Hair follicle dermal papilla cell (primary cell): Measurements from ENCODE around the gene RALGAPB. TPM values are rescaled to one million over a fixed set of nuclear protein-coding genes. Genes with fewer than 3 reads are reported as not detected.

Source experiments
- small RNA-seq: library from RNA; depleted of rRNA; stranded (forward); fragments of <200 nt; gene quantifications from one replicate; pipeline ENCODE3, GENCODE V24; 2012
- total RNA-seq: library from RNA; depleted of rRNA; stranded (reverse); fragments of >200 nt; gene quantifications from 2 replicates; pipeline ENCODE4 v1.2.3, GENCODE V29; 2012

Gene RALGAPB
- 38.1 and 46.6 TPM in 2 replicates for total RNA-seq

DNA sequence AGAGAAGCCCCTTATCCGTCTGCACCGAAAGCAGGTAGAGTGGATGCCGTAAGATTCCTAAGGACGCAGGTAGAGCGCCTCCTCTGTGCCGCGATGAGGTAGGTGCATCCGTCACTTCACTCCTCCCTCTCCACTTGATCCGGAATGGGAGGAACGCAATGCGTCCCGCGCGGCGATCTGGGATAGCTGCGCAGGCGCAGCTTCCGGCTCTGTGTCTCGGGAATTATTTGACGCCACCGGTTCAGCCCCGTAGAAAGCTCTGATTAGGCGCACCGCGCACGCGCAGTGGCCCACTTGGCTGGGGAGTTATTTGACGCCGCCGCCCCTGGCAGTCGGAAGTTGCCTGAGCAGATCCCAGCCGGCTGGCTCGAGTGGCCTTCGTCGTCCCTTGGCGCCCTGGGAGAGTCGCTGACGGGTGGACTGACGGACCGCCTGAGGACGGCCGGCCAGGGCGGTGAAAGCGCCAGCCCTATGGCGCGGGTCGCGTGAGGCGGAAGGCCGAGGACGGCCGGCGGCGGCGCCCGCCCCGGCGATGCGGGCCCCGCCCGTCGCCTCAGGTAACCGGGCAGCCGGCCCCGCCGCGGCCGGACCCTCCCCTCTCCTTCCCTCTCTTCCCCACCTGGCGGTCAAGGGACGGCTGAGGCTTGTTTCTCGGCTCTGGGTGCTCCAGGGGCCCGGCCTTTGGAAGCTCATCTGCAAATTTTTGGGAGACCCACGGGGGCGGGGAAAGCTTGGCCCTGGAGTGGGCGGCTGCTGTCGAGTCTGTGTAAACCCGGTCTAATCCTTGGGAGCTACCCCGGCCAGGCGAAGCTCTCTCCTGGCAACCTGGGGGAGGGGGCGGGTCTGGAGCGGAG lies at the start of gene RALGAPB:
RALGAPB (plus strand) TSS at position 331 of the 854 bp plus-strand sequence. CDS start 15,590 bp downstream, outside the sequence.

DNA sequence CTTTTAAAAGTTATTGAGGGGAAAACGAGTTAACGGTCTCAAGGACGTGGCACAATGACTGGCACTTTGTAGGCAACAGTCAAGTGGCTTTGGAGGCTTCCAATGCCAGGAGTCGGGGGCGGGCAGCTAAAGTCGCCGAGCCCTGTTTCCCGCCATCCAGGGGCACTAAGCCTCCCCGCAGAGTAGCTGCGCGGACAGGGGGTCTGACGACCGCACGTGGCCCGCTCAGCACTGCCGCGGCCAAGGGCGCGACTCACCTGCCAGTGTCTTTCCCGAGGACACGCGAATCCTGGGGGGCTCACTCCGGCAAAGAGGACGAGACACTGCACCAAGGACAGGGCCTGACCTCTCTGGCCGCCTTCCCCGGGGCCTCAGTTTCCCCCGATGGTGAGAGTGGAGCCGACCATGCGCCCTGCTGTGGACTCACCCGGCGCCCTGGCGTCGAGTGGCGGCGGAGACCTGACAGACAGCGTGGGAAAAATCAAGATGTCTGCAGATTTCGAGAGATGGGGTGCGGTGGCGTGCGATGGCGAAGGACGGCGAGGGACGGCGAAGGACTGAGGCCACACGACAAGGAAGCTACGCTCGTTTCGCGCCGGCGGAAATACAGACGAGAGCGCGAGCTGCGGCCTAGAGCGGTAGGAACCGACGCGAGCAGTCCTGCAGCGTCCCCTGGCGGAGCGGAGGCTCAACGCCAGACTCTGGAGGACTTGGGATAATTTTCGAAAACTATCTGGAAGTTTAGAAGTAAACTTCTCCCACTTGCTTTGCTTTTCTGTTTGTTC lies 37.7 kb upstream of the RALGAPB start, which contains the start of gene SNHG17:
SNHG17 (minus strand) TSS at position 559 of the 785 bp plus-strand sequence.

DNA sequence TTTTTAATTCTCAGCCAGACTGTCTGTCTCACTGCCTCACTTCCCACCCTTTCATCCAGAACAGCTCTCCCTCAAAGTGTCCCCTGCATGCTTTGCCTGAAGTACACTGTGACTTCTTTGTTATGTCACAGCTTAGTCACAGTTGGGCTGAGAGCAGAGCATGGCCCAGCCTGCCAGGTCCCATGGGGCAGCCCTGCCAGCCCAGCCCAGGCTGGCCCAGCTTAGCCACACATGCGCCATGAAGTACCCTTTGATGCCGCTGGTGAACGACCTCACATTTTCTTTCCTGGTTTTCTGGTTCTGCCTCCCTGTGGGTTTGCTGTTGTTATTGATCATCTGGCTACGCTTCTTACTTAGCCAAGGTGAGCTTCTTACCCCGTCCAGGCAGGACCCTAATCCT lies 108.4 kb downstream of the RALGAPB start, which contains the start of gene ADIG:
ADIG (plus strand) TSS at position 185 of the 400 bp plus-strand sequence; CDS start at position 239, 54 bp downstream.

DNA sequence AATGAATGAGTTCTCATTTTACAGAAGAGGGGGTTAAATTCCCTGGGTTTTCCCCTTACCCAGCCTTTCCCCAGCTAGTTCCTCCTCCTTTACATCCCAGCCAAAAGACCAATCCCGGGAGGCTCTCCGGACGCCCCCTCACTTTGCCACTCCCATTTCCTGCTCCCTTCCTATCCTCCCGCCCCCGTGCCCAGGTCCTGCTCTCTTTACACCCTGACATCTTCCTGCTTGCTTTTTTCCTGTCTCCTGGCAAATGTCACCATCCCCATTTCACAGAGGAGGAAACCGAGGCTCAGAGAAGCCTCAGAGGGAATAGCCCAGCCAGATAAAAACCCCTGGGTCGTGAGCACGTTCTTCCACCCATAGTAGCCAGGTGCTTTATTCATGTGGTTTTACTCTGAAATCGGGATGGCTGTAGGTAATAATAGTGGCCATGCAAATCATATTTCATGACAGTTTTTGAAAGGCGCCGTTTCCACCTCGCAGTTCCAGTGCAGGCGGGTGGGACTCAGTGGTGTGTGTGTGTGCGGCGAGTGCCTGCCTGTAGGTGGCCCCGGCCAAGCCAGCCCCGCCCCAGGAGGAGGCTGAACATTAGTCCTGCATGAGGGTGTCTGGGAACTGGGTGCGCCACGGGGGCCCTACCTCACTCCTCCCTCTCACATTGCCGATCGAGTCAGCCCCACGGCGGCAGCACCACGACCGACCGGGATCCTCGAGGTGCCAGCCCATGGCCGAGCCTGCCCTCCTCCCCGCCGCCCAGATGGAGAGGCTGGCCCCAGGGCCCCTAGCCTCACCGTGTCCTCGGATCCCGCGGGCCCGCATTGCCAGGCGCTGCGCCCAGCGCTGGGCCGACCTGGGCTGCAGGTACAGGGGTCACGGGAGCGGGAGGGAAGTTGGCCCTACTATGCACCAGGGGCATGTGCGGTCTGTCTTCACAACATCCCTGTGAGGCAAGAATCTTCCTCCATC lies 128.9 kb downstream of the RALGAPB start, which contains the start of gene ARHGAP40:
ARHGAP40 (plus strand) TSS at position 594 of the 969 bp plus-strand sequence.

Small RNA genes lying within 50 kb of the gene (small RNA-seq; reads per million reads assigned to genes)
- not detected for gene MIR548O2
- not detected for gene RF00056
- 16.4 reads per million, percentile 94 among the genes with 10 or more reads in this experiment for gene SNORA60
- gene SNORA71A: 611 reads per million, percentile 99 among the genes with 10 or more reads in this experiment
- gene SNORA71B: 855 reads per million, percentile 99 among the genes with 10 or more reads in this experiment
- 20.2 reads per million, percentile 95 among the genes with 10 or more reads in this experiment for gene SNORA71C
- gene SNORA71D: 9,374 reads per million, percentile 100 among the genes with 10 or more reads in this experiment
- gene SNORA71E: not detected

Other genes with a start within 250 kb of the RALGAPB start
- gene KIAA1755, start 212.1 kb upstream of the RALGAPB start, total RNA-seq: 0.24 and 0.32 TPM in 2 replicates
- gene BPI, start 168.7 kb upstream of the RALGAPB start, total RNA-seq: not detected in 2 replicates
- 0.12 TPM in 1 of 2 replicates, not detected in the other for gene LBP, start 126.4 kb upstream of the RALGAPB start, total RNA-seq
- gene SNHG17, start 37.5 kb upstream of the RALGAPB start, total RNA-seq: 9.1 and 13.4 TPM in 2 replicates
- gene ADIG, start 108.4 kb downstream of the RALGAPB start, total RNA-seq: not detected in 2 replicates
- not detected in 2 replicates for gene ARHGAP40, start 129.0 kb downstream of the RALGAPB start, total RNA-seq